GM19324 (cell line): ENCODE measurements around the gene RHOB.
"Not testable (repeated sequence)": the region's sequence is repeated elsewhere in the genome, so short reads cannot be mapped to it uniquely, and the experiment has no call there.

Experiments
- ATAC-seq: cut with Tn5 transposase; IDR thresholded peaks from one replicate; pipeline ENCODE4 v1.9.1; 2021; ENCODE audit warnings: mild to moderate bottlenecking, moderate library complexity; ENCODE audit not compliant: unreplicated experiment, low FRiP score

The RHOB gene

DNA sequence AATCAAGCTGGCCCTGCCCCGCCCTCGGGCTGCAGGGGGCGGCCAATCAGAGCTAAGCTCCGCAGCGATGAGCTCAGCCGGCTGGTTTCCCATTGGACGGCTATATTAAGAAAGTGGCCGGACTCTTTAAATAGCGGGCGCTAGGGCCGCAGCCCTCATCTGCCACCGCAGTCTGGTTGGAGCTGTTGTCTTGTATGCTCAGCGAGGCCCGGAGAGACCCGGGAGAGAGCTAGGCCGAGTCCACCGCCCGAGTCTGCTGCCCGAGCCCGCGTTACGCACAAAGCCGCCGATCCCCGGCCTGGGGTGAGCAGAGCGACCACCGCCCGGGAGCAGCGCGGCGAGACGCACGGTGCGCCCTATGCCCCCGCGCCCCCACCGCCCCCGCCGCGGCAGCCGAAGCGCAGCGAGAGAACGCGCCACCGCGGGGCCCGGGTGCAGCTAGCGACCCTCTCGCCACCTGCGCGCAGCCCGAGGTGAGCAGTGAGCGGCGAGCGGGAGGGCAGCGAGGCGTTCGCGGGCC is at the start of gene RHOB:
Gene RHOB, plus strand, starts transcription at position 158 of the 520 bp plus-strand sequence. CDS start 392 bp downstream, outside the sequence.
- ATAC-seq = peak; percentile 98

DNA sequence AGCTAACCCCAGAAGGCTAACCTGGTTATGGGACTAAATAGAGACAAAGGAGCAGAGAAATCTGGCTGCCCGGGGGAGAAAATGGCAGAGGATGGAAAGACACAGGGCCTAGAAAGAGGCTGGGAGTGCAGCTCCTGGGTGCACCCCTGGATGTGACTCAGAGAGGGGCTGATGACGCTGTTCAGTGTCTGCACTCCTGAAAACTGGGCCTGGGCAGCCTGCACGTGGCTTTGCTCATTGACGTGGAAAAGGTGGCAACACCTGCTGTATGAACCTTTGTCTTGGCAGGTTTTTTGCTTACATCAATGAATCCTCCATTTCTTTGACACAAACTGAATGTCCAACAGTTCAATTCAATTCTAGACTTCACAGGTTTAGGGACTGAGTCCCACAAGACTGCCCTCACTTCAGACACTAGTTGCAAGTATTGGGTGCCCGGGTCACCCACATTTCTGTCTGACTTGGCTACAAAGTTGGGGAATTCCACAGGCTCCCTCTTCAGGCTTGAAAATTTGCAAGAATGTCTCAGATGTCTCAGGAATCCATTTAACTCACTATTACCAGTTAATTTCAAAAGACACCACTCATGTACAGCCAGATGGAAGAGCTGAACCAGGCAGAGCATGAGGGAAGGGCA is 48.9 kb upstream of the RHOB start:
- ATAC-seq = no peak

DNA sequence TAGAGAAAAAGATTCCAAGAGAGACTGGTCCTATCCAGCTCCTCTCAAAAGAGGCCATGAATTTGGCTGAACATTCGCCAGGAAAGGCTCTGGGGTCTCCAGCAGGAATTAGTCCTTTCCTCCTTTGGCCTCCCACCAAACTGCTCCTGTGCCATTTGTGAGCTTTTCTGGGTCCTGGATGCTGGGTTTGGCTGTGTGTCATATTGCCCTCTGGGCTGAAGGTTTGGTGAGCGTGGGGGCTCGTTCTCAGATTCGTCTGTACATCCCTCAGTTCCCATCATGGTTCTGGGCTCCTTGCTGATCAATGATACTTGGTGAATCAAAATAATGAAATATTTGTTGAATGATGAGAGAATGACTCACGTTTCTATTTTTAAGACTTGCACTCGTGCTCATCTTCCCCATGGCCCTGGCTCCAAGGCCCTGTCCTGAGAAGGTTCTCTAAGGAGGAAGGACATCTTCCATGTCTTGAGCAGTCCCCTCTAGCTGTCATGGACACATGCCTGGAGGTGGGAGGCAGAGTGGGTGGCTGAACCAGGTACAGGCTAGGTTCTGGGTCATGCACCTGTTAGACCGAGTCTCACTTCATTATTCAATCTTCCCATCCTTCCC is 47.8 kb upstream of the RHOB start:
- ATAC-seq = no peak

DNA sequence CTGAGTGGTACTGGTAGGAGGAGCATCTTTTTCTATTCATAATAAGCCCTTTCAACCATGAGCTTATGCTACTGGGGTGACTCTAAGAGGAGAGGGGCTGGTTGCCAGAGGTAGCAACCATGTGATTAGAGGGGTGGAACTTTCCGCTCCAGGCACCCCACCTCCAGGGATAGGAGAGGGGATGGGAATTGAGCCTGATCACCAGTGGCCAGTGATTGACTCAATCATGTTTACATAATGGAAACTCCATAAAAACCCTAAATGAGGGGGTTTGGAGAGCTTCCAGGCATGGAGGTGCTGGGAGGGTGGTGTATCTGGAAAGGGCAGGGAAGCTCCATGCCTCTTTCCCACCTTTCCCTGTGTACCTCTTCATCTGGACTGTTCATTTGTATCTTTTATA is 46.6 kb upstream of the RHOB start:
- ATAC-seq = no peak

DNA sequence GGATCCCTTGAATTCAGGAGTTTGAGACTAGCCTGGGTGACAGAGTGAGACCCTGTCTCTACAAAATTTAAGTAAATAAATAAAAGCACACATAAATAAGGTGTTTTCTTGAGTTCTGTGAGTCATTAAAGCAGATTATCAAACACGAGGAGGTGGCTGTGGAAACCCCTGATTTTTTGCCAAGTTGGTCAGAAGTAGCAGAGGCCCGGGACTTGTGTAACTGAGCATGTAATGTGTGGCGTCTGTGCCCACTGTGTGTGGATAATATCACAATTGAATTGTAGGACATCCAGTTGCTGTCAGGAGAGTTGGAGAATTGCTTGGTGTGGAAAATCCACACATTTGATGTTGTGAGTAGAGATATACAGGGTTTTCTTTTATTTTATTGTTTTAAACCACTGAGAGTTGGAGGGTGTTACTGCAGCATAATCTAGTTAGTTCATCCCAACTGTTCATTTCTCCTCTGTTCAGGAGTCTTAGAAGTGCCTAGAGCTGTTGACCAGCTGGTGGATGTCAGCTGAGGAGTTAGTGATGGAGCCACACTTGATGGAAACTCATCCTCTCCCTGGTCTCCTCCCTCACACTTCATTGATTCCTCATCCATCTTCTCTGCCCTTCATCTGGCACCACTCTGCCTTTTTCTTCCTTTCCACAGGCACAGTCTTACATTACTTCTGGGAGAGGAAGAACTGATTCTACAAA is 45.9 kb upstream of the RHOB start:
- ATAC-seq = no peak

DNA sequence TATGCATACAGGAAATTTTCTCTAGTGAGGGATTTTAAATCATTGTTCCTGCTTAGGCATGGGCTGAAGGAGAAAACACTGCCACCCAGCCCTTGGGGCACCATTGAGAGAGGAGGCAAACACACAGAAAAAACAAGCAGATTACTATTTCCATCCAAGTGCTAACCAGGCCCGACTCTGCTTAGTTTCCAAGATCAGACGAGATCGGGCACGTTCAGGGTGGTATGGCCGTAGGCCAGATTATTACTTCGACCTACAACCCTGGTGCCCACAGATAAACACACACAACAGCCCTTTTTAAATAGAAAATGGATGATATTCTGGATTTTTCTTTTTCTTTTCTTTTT is 45.4 kb upstream of the RHOB start:
- ATAC-seq = no peak

DNA sequence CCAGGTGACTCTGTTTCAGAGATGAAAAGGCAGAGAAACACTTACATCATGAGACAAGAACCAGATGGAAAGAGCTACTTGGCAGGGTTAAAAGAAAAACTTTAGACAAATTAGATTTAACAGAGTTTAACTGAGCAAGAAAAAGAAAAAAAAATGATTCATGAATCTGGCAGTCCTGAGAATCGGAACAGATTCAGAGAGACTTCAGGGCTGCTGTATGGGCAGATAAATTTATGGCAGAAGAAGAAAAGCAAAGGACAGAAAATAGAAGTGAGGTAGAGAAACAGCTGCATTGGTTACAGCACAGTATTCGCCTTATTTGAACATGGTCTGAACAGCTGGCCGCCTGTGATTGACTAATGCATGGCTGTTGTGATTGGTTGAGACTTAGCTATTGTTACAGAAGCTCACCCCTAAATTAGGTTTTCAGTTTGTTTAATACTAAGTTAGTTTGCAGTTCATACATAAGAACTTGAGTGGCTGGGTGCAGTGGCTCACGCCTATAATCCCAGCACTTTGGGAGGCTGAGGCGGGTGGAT is 43.0 kb upstream of the RHOB start:
- no peak for ATAC-seq

DNA sequence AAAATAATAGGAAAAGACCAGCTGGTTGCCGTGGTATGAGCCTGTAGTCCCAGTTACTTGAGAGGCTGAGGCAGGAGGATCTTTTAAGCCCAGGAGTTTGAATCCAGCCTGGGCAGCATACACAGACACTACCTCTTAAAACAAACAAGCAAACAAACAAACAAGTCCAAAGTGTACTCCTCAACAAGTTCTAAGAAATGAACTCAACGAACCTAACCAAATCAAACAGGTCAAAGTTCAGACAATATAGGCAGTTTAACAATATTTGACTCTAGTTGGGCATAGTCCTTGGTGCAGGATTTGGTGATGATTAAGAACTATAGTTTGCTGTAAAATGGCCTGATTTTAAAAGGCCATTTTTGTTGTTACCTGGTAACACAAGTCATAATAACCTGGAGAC is 41.9 kb upstream of the RHOB start:
- ATAC-seq = no peak

DNA sequence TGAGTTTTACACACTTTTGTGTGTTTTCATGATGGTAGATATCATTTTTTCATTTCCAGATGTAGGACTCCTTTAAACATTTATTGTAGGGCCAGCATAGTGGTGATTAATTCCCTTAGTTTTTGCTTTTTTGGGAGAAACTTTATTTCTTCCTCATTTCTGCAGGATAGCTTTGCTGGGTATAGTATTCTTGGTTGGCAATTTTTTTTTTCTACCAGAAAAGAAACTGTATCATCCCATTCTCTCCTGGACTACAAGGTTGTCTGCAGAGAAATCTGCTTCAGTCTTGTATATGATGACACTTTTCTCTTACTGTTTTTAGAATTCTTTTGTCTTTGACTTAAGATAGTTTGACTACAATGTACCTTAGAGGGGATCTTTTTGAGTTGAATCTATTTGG is 37.8 kb upstream of the RHOB start:
- no peak for ATAC-seq

DNA sequence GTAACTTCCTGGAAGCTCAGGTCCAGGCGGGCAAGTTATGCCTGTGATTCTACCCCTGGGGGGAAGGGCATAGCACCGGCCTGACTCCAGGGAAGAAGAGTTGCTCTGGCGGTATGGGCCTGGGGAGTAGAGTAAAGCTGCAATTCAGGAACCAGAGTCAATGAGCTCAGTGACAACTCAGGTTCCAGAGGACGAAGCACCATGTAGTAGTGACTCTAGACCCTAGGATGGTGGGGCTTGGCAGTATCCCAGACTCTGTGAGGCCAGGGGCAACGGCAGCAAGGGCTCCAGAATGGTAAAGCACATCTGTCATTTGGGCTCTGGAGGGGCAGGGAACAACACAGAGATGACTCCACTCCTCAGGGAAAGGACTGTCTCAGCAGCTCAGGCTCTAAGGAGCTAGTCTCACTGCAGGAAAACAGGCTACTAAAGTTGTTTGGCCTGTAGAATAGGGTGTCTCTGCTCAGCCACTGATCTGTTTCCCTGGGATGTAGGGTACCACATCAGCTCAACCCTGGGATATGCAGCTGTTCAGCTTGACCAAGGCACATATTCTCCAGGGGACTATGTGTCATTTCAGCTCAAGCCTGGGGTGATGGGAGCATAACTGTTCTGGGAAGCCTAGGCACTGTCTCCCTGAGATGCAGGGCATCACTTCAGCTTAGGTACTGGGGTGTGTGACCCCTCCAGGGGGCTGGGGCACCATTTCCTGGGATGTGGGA is 36.2 kb upstream of the RHOB start:
- no peak for ATAC-seq

DNA sequence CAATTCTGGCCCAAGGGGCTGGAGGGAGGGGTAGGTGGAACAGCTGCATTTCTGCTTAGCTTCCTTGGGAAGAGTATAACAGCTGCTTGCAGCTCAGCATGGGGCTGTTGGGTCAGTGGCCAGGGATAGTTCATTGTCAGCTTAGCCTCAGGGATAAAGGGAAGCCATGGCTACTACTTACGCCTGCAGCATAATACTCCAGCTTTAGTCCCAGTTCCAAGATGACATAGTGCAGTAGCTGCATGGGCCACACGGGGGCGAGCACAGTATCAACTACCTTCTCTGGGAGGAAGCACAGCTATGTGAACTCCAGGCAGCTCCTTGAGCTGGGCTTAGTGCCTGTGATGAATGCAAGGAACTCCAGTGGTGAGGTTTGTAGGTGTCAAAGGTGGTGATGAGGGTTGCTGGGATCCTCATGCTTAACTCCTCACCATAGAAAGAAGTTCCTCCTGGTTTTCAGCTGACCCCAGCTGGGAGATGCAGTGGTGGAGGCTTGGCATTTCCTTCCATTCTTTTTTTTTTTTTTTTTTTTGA is 35.4 kb upstream of the RHOB start:
- ATAC-seq = peak; percentile 97

DNA sequence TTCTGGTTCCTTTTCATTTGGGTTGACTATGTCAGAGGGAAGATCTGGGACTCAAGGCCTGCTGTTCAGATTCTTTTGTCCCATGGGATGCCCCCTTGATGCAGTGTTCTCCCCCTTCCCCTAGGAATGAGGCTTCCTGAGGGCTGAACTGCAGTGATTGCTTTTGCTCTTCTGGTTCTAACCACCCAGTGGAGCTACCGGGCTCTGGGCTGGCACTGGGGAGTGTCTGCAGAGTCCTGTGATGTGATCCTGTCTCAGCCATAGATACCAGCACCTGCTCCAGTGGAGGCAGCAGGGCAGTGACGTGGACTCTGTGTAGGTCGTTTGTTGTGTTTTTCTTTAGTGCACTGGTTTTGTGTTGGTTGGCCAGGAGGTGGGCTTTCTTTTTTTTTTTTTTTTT is 32.1 kb upstream of the RHOB start:
- no peak for ATAC-seq

DNA sequence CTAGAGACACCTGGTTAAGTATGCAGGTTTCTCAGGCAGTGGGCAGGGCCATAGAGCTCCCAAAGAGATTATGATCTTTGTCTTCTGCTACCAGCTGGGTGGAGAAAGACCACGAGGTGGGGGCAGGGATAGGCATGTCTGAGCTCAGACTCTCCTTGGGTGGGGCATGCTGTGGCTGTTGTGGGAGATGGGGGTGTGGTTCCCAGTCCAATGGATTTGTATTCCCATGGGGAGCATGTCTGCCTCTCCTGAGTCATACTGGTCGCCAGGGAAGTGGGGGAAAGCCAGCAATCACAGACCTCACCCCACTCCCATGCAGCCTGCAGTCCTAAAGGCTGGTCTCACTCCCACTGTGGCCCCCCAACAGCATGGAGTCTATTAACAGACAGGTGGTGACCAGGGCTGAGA is 31.4 kb upstream of the RHOB start:
- ATAC-seq = no peak

DNA sequence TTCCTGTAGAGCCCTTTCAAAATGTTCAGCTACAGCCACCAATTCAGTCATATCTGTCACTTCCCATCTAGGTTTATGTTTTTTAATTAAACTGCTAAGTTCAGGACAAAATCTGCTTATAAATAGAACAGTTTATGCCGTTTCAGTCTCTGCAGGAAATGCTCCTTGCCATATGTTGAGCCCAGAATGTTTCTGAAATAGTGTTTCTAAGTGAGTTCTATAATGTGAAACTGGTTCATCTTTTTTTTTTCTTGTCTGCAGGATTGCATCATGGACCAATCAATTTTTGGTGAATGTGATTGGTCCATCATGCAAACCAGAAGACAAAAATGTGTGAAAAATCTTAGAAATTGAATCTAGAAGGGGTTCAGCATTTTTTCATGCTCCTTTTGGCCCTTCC is 30.2 kb upstream of the RHOB start:
- no peak for ATAC-seq

DNA sequence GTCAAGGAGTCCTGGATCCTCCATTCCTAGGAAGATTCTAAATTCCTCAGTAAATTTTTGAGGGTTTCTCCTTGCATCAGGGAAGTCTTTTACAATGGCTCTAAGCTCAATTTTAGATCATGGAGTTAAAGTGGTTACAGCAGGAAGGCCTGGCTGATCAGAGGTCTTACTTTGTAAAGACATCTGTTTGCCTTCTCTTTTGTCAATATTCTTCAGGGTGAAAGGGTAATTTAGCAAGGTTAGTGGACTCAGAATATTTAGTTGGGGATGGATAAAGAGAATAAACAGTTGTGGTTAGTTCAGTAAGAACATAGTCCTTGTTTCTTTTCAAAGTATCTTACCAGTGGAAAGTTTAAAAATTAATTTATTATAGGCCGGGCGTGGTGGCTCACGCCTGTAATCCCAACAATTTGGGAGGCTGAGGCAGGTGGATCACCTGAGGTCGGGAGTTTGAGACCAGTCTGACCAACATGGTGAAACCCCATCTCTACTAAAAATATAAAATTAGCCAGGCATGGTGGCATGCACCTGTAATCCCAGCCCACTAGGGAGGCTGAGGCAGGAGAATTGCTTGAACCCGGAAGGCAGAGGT is 29.5 kb upstream of the RHOB start:
- not testable (repeated sequence) for ATAC-seq

DNA sequence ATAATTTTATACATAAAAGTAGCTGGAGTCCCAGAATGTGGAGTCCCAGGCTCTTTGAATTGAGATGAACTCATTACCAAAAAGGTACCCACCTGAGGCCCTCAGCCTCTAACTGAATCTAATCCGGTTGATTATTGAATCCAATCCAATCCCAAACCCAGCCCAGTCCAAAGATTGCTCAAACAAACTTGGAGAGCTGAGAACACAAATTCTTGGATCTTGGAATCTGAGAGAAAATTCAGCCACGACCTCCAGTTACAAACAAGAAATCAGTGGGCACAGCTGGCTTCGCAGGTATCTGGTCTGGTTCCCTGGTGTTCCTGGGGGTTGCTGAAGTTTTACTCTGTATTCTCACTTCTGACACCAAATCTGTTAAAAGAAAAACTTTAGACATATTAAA is 28.4 kb upstream of the RHOB start:
- ATAC-seq = no peak

DNA sequence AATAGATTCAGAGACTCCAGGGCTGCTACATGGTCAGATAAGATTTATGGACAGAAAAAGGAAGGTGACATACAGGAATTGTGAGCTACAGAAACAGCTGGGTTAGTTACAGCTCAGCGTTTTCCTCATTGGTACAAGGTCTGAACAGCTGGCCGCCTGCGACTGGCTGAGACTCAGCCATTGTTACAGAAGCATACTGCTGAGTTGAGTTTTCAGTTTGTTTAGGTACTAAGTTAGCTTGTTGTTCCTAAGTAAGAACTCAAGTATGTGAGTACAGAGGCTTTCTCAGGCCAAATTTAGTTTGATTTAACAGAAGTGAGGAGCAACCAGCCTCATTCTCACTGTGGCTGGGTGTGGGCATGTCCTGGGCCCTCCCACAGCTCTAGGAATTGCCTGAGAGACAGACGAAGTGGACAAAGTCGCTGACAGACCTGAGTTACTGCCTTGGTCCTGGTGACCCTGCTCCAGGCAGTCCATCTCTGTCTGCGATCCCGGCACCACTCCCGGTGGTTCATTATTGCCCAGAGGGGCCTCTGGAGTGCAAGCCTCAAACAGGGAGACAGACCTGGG is 27.8 kb upstream of the RHOB start:
- no peak for ATAC-seq

DNA sequence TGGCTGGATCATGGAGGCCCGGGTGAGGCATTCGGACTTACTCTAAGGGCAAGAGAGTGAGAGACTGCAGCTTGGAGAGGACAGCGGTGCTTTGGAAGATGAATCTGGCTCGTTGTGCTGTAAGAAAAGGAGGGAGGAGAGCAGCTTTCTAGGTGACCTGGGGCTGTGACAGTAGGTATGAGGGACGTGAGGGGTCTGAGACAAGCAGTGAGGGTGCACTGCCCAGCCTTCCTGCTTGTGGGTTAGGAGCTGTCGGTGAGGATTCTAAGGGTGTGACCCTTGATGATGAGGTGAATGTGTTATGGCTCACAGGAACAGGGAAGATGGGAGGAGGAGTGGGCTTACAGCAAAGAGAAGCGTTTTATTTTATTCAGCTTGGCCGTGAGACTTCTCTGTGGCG is 27.1 kb upstream of the RHOB start:
- ATAC-seq = no peak

DNA sequence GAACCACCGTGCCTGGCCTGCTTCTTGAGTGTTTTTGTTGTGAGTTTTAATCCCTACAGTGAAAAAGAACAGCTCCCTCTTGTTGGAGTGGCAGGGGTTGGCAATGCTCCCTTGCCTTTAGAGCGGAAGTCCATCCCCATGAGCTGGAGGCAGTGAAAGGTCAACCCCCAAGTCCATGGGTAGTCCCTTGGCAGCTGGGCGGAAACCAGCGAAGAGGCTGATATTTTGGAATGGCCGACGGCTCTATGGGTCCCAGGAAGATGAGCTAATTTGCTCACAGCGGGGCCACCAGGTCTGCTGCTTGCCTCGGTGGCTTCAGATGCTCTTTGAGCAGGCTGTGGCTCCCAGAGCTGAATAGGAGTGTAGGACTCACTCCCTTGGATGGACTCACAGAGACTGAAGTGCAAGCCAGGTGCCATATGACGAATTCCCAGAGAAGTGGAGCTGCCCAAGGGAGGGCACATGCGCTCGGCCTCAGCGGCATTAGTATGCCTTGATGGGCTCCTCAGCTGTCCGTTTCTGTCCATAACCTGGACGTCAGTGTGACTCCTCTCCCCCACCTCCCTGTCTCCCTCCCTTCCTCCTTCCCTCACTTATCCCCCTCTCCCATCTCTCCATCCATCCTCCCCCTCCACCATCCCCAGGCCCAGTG is 25.4 kb upstream of the RHOB start:
- ATAC-seq = no peak

DNA sequence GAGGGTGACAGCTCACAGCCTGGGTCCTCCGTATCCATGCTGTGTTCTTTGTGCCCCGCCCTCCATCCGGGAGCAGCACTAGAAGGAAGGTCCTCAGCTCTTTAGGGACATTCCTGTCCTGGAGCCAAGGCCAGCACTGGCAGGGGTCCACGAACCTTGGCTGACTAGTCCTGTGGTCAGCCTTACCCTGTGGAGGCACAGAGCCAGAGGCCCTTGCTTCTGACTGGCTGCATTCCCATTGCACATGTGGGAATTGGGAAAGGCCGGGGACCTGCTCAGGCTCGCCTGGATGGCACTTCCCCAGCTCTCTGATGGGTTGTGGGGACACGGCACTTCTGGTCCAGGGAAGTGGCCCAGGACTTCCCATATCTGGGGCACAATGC is 24.9 kb upstream of the RHOB start:
- ATAC-seq = no peak
